ENCODE measurements around the gene MARCKSL1. TPM values are rescaled to one million over a fixed set of nuclear protein-coding genes. Genes with fewer than 3 reads are reported as not detected.

Gene MARCKSL1
- total RNA-seq, 2 experiments from 2014 or later, result 23.4 to 23.6 TPM

GRCh38 chr1:32316903-32317277, 19.1 kb downstream of the MARCKSL1 start:
- Histone ChIP-seq H3K9me3 (ENCODE audit: control insufficient read depth in 1 of 2, insufficient read depth in 1 of 2, low read length in 2 of 2) (no peaks in the 10 kb centered on the region), H3K36me3 (ENCODE audit: insufficient read depth, low read length) (peaks cover 34% of the 10 kb centered on the region), H3K27me3 (ENCODE audit: control insufficient read depth in 1 of 2, insufficient read depth in 2 of 2, low read length in 2 of 2) (no peaks in the 10 kb centered on the region), H3K4me1 (ENCODE audit: insufficient read depth, low read length) (peaks cover 33% of the 10 kb centered on the region), H3K4me3 (ENCODE audit: low read length) (no peak overlapping the region), H3K27ac (ENCODE audit: low read depth in 1 of 2, low read length in 2 of 2) (no peak overlapping the region)
- DNase-seq (no peak), ATAC-seq (ENCODE audit: poor library complexity) (no peak)
- Mint-ChIP-seq H3K27me3 (no peaks in the 10 kb centered on the region), H3K36me3 (ENCODE audit: low read depth) (peaks cover 42% of the 10 kb centered on the region), H3K27ac (peak overlapping the region; percentile 40), H3K9me3 (no peaks in the 10 kb centered on the region), H3K4me1 (ENCODE audit: low read depth) (peaks cover 41% of the 10 kb centered on the region), H3K4me3 (no peak overlapping the region)
- no peak for TF ChIP-seq CTCF (IDR thresholded peaks at IDR 0.05)
- POLR2A ChIA-PET, result interaction anchor here (1.1 to 1.2 kb wide), 3 partner anchors 11 to 67 kb away, joined by 3 to 5 read pairs (median 3); no protein-coding TSS in a partner anchor
- CTCF ChIA-PET, result interaction anchor here (0.9 to 1.1 kb wide), 2 partner anchors 66 to 69 kb away, joined by 3 read pairs; no protein-coding TSS in a partner anchor
- intact Hi-C loops (cut with DNase I, micrococcal nuclease), result no loop called here

- peaks cover 47% of the 10 kb centered on the region for H3K36me3 Mint-ChIP-seq (ENCODE audit: low read depth)
- H3K4me1 ChIP-seq (ENCODE audit: insufficient read depth, low read length), result peaks cover 34% of the 10 kb centered on the region
- no peaks in the 10 kb centered on the region for H3K27me3 ChIP-seq (ENCODE audit: control insufficient read depth in 1 of 2, insufficient read depth in 2 of 2, low read length in 2 of 2)
- H3K36me3 ChIP-seq (ENCODE audit: insufficient read depth, low read length), result peaks cover 22% of the 10 kb centered on the region
- H3K27me3 Mint-ChIP-seq, result no peaks in the 10 kb centered on the region
- peaks cover 70% of the 10 kb centered on the region for H3K4me1 Mint-ChIP-seq (ENCODE audit: low read depth)
- POLR2A ChIA-PET, result interaction anchor here (0.9 to 3.1 kb wide), 6 partner anchors 9 to 112 kb away, joined by 3 to 13 read pairs (median 5); partner anchors contain the start of genes CCDC28B, HDAC1 and MARCKSL1
- H3K27ac ChIP-seq (ENCODE audit: low read depth in 1 of 2, low read length in 2 of 2), result no peak overlapping the region
- peak overlapping the region; percentile 65 for H3K27ac Mint-ChIP-seq
- no peaks in the 10 kb centered on the region for H3K9me3 Mint-ChIP-seq
- no peak for TF ChIP-seq CTCF (IDR thresholded peaks at IDR 0.05)
- ATAC-seq (ENCODE audit: poor library complexity), result no peak
- no peak overlapping the region for H3K4me3 Mint-ChIP-seq
- intact Hi-C loops (cut with DNase I, micrococcal nuclease), result no loop called here
- no peak for DNase-seq
- no peak overlapping the region for H3K4me3 ChIP-seq (ENCODE audit: low read length)
- H3K9me3 ChIP-seq (ENCODE audit: control insufficient read depth in 1 of 2, insufficient read depth in 1 of 2, low read length in 2 of 2), result no peaks in the 10 kb centered on the region
- CTCF ChIA-PET, result interaction anchor here (1.0 kb wide), 1 partner anchor 71 kb away, joined by 4 read pairs; no protein-coding TSS in a partner anchor
These were observed 24.2 kb downstream of the MARCKSL1 start for GRCh38 chr1:32311709-32312393.

GRCh38 chr1:32309960-32310359, 26.1 kb downstream of the MARCKSL1 start:
- Histone ChIP-seq H3K9me3 (ENCODE audit: control insufficient read depth in 1 of 2, insufficient read depth in 1 of 2, low read length in 2 of 2) (no peaks in the 10 kb centered on the region), H3K36me3 (ENCODE audit: insufficient read depth, low read length) (peaks cover 26% of the 10 kb centered on the region), H3K27ac (ENCODE audit: low read depth in 1 of 2, low read length in 2 of 2) (no peak overlapping the region), H3K4me3 (ENCODE audit: low read length) (no peak overlapping the region), H3K27me3 (ENCODE audit: control insufficient read depth in 1 of 2, insufficient read depth in 2 of 2, low read length in 2 of 2) (no peaks in the 10 kb centered on the region), H3K4me1 (ENCODE audit: insufficient read depth, low read length) (peaks cover 40% of the 10 kb centered on the region)
- Mint-ChIP-seq H3K9me3 (no peaks in the 10 kb centered on the region), H3K27me3 (no peaks in the 10 kb centered on the region), H3K27ac (peak overlapping the region; percentile 65), H3K36me3 (ENCODE audit: low read depth) (peaks cover 57% of the 10 kb centered on the region), H3K4me1 (ENCODE audit: low read depth) (peaks cover 72% of the 10 kb centered on the region), H3K4me3 (no peak overlapping the region)
- TF ChIP-seq CTCF (IDR thresholded peaks at IDR 0.05), result no peak
- POLR2A ChIA-PET, result interaction anchor here (3.1 kb wide), 1 partner anchor 11 kb away, joined by 13 read pairs; no protein-coding TSS in a partner anchor
- intact Hi-C loops (cut with DNase I, micrococcal nuclease), result no loop called here
- CTCF ChIA-PET, result interaction anchor here (1.3 kb wide), 1 partner anchor 19 kb away, joined by 3 read pairs; the partner anchor contains the start of gene HDAC1
- DNase-seq, result no peak
- ATAC-seq (ENCODE audit: poor library complexity), result no peak

Measured in CD4-positive, alpha-beta T cell (primary cell).